CD4-positive, alpha-beta T cell treated with Interleukin-17A for 1 hour (primary cell): ENCODE data around the gene NADSYN1.
"Not testable (repeated sequence)": the region's sequence is repeated elsewhere in the genome, so short reads cannot be mapped to it uniquely, and the experiment has no call there.

Experiments
- DNase-seq: peaks from one replicate; pipeline ENCODE4 v3.0.0-alpha.2; 2020

NADSYN1 gene

DNA sequence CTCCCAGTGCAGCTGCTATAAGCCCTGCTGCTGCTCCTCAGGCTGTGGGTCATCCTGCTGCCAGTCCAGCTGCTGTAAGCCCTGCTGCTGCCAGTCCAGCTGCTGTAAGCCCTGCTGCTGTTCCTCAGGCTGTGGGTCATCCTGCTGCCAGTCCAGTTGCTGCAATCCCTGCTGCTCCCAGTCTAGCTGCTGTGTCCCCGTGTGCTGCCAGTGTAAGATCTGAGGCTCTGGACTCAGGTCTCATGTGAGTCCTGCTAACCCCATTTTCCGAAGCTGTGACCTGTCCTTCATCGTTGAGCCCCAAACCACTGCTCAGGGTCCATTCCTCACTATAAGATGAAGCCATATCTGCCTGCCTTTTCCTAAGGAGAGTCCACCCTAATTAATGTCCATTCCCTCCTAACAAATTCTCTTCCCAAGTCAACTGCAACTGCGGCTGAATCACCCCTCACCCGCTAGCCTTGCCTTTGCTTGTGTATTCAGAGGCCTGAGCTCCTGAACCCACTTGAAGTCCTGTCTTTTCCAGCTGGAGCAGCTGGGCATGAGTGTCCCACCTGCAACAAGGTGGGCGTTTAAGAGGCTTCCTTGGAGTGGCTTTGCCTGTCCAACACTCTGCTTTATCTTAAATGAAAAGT, 74.7 kb downstream of the NADSYN1 start:
- no peak for DNase-seq

DNA sequence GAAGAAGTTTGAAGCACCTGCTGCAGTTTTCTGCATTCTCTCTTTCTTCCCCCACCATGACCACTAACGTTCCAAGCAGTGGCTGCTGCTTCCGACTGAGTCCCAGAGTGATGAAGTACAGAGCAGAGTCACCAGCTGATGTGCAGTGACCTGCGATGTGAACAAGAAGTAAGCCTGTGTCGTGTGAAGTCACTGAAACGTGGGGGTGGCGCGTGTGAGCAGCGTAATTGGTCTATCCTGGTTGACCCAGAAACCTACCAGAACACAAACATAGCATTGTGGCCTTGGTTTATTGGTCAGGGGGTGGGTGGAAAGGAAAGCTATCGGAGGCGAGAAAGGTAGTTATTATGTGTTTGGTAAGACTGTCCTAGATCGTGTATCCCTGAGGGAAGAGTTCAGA, 77.6 kb downstream of the NADSYN1 start:
- DNase-seq: no peak

DNA sequence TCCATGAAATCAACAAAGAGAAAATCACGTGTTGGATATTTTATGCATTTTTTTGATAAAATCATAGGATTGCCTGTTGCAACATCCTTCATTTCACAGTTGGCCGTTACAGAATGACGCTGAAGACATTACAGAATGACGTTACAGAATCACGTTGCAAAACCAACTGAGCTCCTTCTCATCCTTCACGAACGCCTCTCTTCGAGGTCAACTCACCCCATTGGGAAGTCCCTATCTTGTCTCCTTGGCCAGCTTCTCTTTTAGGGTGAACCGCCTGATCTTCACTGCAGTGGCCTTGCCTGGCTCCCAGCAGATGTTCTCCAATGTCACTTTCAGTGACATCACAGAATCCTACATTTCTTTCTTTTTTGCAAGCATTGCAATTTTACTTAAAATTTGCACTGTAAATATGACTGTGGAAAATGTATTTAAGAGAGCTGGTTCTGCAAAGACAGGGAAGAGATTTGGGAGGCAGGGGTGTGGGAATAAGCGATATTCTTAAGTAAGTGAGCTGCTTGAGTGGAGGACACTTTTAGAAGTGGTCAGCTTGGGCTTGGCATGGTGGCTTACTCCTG, 79.1 kb downstream of the NADSYN1 start:
- DNase-seq: no peak

DNA sequence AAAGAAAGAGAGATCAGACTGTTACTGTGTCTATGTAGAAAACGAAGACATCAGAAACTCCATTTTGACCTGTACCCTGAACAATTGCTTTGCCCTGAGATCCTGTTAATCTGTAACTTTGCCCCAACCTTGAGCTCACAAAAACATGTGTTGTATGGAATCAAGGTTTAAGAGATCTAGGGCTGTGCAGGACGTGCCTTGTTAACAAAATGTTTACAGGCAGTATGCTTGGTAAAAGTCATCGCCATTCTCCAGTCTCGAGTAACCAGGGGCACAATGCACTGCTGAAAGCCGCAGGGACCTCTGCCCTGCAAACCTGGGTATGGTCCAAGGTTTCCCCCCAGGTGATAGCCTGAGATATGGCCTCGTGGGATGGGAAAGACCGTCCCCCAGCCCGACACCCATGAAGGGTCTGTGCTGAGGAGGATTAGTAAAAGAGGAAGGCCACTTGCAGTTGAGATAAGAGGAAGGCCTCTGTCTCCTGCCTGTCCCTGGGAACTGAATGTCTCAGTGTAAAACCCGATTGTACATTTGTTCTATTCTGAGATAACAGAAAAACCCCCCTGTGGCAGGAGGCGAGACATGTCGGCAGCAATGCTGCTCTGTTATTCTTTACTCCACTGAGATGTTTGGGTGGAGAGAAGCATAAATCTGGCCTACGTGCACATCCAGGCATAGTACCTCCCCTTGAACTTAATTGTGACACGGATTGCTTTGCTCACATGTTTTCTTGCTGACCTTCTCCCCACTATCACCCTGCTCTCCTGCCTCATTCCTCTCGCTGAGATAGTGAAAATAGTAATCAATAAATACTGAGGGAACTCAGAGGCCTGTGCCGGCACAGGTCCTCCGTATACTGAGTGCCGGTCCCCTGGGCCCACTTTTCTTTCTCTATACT, 82.0 kb downstream of the NADSYN1 start:
- DNase-seq: not testable (repeated sequence)

DNA sequence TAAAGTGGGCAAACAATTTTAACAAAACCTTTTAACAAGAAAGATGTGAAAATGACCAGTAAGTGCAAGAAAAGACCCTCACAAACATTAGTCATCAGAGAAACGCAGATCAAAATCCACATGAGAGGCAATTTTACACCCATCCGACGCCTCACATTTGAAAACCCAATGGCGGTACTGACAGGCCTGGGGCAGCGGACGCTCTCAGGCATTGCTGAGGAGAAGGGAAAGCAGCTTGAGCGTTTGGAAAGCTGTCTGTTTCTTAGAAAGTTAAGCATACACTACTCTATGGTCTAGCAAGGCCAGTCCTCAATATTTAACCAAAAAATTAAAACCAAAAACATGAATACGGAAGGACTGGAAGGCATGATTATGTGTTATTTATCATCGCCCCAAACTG, 82.8 kb downstream of the NADSYN1 start:
- no peak for DNase-seq

DNA sequence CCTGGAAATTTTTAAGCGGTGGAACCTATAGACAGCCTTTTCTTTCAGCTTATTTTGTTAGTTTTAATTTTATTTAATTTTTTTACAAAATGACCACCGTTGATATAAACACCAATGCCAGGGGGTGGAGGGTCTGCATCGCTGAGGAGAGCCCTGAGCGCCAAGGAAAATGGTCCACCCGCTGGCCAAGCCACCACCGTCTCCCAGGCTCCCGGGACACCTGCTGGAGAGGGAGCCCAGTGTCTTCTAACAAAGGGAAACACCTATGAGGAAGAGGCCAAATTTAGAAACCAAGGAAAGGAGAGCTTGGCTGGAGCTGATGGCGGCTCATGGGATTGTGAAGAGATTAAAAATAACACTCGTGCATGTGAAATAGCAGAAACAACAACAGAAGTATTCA, 84.5 kb downstream of the NADSYN1 start:
- DNase-seq: no peak

DNA sequence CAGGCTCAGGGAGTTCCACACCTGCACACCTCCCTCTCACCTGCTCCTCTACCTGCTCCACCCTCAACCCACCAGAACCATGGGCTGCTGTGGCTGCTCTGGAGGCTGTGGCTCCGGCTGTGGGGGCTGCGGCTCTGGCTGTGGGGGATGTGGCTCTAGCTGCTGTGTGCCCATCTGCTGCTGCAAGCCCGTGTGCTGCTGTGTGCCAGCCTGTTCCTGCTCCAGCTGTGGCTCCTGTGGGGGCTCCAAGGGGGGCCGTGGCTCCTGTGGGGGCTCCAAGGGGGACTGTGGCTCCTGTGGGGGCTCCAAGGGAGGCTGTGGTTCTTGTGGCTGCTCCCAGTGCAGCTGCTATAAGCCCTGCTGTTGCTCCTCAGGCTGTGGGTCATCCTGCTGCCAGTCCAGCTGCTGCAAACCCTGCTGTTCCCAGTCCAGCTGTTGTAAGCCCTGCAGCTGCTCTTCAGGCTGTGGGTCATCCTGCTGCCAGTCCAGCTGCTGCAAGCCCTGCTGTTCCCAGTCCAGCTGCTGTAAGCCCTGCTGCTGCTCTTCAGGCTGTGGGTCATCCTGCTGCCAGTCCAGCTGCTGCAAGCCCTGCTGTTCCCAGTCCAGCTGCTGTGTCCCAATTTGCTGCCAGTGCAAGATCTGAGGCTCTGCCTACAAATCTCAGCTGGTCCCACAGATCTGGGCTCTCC, 85.1 kb downstream of the NADSYN1 start, which contains the start of gene KRTAP5-8:
Gene KRTAP5-8 (plus strand): TSS at position 49 of the 689 bp plus-strand sequence. CDS start 31 bp downstream, at position 80.
- not testable (repeated sequence) for DNase-seq

DNA sequence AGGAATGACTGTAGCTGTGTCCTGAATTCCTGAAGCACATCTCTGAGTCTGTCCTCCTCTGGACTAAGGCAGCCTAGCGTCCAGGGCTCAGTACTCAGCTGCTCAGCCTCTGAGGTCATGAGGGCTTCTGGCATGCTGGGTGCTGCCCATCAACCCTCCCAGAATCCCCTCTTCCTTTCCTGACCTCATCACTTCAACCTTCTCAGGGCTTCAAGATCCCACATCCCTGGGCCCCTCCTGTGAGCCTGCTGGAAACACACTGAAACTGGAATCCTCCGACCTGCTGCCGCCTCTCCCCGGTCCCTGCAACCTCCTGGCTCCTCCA, 85.6 kb downstream of the NADSYN1 start:
- no peak for DNase-seq

DNA sequence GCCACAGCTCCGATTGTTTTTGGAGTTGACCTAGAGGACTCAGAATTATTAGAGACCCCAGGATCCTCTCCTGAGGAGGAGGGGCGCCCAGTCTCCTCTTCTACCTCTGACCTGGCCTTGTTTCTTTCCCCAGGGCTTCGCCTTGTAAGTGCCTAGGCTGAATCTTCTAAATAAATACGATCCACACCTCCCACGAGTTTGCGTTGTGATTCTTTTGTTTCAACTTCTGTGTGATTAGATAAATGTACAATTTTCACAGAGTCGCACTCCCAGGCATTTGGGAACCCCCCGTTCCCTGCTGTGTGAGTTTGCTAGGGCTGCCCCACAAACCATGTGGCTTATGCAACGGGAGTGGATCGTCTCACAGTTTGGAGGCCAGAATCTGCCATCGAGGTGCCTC, 86.0 kb downstream of the NADSYN1 start:
- no peak for DNase-seq

DNA sequence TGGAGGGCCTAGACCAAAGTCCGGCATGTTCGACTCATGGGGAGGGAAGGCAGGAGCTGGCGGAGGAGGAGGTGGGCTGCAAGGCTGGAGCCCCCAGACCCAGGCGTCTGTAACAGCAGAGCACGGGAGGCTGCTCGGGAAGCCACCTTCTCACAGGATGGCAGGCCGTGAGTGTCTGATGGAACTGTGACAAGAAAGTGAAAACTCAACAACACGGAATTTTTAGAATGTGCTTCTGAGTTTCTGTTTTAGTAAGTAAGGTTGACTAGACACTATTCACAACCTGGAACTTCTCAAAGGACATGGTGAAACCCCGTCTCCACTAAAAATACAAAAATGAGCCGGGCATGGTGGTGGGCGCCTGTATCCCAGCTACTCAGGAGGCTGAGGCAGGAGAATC, 87.0 kb downstream of the NADSYN1 start:
- DNase-seq: not testable (repeated sequence)

DNA sequence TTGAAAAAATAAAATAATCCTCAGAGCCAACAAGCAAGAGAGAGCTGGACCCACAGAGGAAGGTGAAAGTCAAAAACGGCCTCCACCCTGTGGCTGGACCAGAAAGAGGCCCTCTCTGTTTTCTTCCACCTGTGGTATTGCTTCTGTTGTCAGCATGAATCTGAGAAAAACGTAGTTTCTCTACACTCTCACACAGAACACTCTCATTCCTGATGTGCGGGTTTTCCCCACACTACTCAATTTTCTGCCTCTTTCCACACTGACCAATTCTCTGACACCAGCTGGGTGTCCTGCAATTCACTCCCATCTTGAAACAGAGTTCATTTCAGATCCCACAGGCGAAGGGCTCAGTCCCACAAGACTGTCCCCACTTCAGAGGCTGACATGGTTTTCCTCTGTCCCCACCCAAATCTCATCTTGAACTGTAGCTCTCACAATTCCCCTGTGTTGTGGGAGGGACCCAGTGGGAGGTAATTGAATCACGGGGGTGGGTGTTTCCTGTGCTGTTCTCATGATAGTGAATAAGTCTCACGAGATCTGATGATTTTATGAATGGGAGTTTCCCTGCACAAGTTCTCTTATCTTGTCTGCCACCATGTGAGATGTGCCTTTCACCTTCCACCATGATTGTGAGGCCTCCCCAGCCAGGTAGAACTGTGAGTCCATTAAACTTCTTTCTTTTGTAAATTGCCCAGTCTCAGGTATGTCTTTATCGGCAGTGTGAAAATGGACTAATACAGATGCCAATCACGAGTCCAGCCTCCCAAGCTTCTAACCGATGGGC, 87.7 kb downstream of the NADSYN1 start:
- DNase-seq: not testable (repeated sequence)

DNA sequence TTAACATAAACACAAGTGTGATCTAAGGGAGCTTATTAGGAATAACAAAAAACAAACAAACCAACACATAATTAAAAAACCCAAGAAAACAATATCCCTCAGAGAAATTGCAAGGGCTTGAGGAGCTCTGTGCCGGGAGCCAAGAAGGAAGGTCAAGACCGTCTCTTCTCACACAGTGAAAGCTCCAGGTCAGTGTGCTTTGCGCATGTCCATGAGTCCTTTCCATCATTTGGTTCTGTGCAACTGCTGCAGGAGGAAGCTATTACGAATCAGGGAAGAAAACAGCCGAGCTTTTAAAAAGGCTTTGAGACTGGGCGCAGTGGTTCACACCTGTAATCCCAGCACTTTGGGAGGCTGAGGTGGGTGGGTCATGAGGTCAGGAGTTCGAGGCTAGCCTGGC, 89.4 kb downstream of the NADSYN1 start:
- DNase-seq: no peak

DNA sequence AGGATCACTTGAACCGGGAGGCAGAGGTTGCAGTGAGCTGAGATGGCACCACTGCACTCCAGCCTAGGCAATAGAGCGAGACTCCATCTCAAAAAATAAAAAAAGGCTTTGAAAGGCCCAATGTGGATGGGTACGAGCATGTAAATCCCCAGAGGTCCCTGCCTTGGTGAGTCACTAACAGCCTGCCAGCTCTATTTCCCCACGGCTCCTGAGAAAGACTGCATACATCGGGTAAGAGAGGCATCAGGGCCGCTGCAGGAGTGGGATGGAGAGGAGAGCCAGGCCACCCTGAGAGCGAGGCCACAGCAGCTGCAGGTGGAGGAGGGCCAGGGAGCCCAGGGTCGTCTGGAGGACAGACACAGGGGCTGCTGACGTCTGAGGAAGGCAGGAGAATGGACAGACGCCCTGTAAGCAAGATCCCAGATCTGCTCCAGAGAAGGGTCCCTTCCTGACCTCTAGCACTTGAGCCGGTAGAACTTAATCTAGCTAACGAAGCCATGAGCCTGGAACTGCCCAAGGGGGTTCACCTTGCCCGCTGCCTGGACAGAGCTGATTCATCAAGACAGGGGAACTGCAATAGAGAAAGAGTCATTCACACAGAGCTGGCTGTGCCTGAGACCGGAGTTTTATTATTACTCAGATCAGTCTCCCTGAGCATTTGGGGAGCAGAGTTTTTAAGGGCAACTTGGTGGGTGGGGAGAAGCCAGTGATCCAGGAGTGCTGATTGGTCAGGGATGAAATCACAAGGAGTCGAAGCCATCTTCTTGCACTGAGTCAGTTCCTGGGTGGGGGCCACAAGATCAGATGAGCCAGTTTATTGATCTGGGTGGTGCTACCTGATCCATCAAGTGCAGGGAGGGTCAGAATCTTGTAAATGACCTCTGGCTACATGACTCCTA, 90.1 kb downstream of the NADSYN1 start:
- no peak for DNase-seq

DNA sequence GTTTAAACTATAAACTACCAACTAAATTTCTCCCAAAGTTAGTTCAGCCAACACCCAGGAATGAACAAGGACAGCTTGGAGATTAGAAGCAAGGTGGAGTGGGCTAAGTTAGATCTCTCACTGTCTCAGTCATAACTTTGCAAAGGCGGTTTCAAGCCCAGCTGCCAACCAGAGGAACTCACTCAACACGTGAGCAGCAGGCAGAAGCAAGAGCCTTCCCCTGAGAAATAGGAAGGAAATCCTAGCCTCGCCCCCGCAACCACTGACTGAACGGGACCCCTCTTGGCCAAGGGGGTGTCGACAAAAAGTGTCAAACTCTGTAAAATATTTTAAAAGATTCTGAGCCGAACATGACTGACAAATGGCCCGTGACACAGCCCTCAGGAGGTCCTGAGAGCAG, 90.9 kb downstream of the NADSYN1 start:
- no peak for DNase-seq

DNA sequence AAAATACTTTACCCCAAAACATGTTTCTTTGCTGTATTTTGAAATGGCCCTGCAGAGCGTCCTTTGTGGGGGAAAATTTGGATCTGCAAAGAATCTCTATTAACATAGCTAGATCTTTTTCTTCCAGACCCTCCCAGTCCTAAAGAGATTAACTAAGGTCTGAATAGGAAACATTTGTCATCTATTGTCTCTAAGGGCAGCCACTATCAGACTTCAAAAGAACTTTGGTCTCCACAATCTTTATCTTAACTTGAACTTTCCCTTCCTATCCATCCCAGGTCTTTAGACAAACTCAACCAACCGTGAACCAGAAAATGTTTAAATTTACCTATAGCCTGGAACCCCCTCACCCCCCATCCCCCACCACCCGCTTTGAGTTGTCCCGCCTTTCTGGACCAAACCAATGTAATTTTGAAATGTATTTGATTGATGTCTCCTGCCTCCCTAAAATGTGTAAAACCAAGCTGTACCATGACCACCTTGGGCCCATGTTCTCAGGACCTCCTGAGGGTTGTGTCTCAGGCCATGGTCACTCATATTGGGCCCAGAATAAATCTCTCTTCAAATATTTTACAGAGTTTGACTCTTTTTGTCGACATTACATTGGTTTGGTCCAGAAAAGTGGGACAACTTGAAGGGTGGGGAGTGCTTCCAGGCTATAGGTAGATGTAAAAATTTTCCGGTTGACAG, 91.7 kb downstream of the NADSYN1 start:
- DNase-seq: no peak

DNA sequence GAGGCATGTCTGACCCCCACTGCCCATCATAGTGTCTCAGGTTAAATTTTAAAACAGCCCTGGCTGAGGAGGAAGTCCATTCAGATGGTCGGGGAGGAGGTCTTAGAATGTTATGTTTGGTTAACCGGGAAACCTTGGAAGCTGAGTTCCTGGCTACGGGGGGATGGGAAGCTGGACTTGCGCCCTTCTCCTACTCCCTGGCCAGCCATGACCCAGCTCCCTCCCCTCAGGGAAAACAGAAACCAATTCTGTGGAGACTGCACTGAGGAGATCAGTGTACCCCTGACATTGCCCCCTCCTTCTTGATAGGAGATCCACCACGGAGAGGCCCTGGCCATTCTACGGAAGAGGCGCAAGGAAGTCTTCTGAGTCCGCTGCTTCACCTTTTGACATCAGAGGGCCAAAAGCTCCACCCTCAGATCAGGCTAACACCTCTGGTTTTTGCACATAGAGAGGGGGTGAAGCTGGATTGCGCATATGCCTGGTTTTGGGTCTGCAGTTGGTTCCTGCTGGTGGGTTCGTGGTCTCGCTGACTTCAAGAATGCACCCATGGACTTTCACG, 92.5 kb downstream of the NADSYN1 start:
- DNase-seq: no peak

DNA sequence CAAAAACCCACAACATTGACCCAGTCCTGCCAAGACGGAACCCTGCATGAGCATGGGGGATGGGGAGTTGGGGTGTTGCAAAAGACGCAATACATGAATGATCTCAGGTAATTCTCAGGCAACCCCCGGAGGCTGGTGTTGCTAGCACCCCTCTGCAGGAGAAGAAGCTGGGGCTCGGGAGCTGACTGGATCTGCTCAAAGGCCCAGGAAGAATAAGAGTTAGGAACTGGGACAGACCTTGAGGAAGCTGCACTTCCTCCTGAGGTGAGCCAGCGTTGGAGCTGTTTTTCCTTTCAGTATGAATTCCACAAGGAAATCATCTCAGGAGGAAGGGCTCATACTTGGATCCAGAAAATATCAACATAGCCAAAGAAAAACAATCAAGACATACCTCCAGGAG, 95.1 kb downstream of the NADSYN1 start, which contains the start of gene KRTAP5-9:
Gene KRTAP5-9 (plus strand): TSS at position 301 of the 400 bp plus-strand sequence. CDS start 238 bp downstream, outside the sequence.
- no peak for DNase-seq

DNA sequence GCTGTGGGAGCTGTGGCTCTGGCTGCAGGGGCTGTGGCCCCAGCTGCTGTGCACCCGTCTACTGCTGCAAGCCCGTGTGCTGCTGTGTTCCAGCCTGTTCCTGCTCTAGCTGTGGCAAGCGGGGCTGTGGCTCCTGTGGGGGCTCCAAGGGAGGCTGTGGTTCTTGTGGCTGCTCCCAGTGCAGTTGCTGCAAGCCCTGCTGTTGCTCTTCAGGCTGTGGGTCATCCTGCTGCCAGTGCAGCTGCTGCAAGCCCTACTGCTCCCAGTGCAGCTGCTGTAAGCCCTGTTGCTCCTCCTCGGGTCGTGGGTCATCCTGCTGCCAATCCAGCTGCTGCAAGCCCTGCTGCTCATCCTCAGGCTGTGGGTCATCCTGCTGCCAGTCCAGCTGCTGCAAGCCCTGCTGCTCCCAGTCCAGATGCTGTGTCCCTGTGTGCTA, 95.7 kb downstream of the NADSYN1 start:
- no peak for DNase-seq
